Epithelial cell of esophagus (primary cell): ENCODE data around the gene LRMDA.

ENCODE experiments used
- DNase-seq: peaks from one replicate; pipeline ENCODE4 v3.0.0; 2010; ENCODE audit warnings: low read depth
- H3K4me3 ChIP-seq: 2 replicates; pipeline ENCODE4 v1.5.1; 2011; ENCODE audit warnings: mild to moderate bottlenecking, low read length, control low read depth
- CTCF ChIP-seq: IDR thresholded peaks from 2 replicates; pipeline ENCODE4 v1.5.1; 2011; ENCODE audit warnings: low read depth, mild to moderate bottlenecking, low read length, control low read depth, inconsistent platforms; ENCODE audit not compliant: insufficient read depth; ENCODE audit errors: missing control alignments

LRMDA gene

GRCh38 chr10:76442113-76442512 is 1010.7 kb downstream of the LRMDA start:
- no peak for TF ChIP-seq CTCF
- DNase-seq: no peak

GRCh38 chr10:76444034-76444800 is 1012.8 kb downstream of the LRMDA start:
- peak; percentile 5 for DNase-seq
- TF ChIP-seq CTCF: no peak
- no peak overlapping the region for H3K4me3 ChIP-seq

More at GRCh38 chr10:76442113-76442512, 1010.7 kb downstream of the LRMDA start:
- no peak overlapping the region for H3K4me3 ChIP-seq

- DNase-seq: no peak
- no peak overlapping the region for H3K4me3 ChIP-seq
- no peak for TF ChIP-seq CTCF
These were observed 1016.2 kb downstream of the LRMDA start for GRCh38 chr10:76447578-76447977.

- no peak for DNase-seq
- no peak overlapping the region for H3K4me3 ChIP-seq
- TF ChIP-seq CTCF: no peak
These were observed 1020.5 kb downstream of the LRMDA start for GRCh38 chr10:76451911-76452310.

GRCh38 chr10:76453332-76453731 is 1021.9 kb downstream of the LRMDA start:
- TF ChIP-seq CTCF: no peak
- no peak overlapping the region for H3K4me3 ChIP-seq
- DNase-seq: no peak

- no peak for TF ChIP-seq CTCF
- H3K4me3 ChIP-seq: no peak overlapping the region
- no peak for DNase-seq
These were observed 1022.6 kb downstream of the LRMDA start for GRCh38 chr10:76453997-76454396.

GRCh38 chr10:76454506-76455140 is 1023.2 kb downstream of the LRMDA start:
- TF ChIP-seq CTCF: no peak
- no peak overlapping the region for H3K4me3 ChIP-seq
- DNase-seq: no peak
